D341Med (cell line): Measurements from ENCODE around the gene GPR37.

Experiments
- DNase-seq: peaks from one replicate; pipeline ENCODE4 v3.0.0; 2012; ENCODE audit warnings: low spot score

Gene GPR37

DNA sequence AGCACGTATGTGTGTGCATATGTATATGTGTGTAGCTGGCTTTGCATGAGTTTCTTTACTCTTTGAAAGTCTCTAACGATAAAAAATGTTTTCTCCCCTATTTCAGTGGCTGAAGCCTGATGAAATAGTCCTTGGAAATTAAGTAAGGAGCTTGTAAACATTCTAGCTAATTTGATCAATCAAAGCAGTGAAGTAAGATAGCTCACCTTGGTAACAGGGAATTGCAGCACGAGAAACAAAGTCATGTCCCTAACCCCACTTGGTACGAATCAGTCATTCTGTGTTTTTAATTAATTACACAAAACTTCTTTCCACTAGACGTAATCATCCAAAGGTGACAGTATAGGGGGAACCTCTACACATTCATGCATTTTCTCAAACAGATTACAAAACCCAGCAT, 41.5 kb downstream of the GPR37 start:
- DNase-seq = no peak

- no peak for DNase-seq
Measured at GRCh38 chr7:124723012-124723411, 42.6 kb downstream of the GPR37 start.

- DNase-seq = no peak
Measured at GRCh38 chr7:124722292-124722691, 43.3 kb downstream of the GPR37 start.

DNA sequence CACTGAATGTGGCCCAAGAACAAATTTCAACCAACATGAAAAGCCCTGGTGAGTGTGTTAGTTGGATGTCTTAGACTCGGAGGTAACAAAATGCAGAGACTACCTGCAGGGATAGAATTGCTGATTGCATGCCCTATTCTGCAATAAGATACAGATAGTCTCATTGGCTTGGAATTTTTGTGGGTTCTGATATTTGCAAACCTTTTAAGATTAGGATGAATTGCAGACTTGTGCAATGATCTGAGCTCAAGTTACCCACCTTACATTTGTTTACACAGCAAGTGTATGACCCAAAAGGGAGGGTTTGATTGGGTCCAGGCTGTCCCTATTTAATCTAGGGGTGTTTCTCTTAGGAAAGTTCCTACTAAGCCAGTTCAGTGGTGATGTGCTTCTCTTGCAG, 45.4 kb downstream of the GPR37 start:
- DNase-seq = no peak

DNA sequence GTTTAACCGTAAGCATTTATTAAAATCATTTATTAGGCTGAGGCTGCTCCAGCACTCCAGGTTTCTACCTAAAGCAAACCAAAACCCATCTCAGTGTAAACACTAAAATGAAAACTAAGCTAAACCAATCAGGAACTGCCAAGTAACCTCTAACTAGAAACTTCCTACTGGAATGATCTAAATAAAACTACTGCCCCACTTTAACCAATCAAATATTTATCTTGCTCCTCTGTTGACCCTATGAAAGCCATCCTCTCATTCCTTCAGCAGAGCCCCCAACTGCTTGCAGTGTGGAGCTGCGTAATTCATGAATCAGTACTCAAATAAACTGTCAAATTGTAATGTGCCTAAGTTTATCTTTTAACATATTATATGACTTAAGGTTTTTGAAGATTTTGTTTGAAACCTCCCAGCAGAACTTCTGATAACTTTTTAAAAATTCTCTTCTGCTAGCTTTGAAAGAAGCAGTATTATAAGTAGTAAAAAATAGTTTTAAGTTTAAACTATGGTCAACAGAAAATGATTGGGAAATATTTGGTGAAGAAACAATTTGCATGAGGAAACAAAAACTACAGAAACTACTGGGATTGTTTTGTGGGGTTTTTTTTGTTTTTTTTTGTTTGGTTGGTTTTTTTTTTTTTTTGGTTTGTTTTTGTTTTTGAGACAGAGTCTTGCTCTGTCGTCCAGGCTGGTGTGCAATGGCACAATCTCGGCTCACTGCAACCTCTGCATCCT, 47.4 kb downstream of the GPR37 start:
- no peak for DNase-seq

DNA sequence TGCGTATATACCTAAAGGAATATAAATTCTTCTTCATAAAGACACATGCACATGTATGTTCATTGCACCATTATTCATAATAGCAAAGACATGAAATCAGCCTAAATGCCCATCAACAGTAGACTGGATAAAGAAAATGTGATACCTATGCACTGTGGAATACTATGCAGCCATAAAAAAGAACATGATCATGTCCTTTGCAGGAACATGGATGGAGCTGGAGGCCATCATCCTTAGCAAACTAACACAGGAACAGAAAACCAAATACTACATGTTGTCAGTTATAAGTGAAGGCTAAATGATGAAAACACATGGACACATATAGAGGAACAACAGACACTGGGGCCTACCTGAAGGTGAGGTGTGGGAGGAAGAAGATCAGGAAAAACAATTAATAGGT, 48.7 kb downstream of the GPR37 start:
- DNase-seq = no peak

DNA sequence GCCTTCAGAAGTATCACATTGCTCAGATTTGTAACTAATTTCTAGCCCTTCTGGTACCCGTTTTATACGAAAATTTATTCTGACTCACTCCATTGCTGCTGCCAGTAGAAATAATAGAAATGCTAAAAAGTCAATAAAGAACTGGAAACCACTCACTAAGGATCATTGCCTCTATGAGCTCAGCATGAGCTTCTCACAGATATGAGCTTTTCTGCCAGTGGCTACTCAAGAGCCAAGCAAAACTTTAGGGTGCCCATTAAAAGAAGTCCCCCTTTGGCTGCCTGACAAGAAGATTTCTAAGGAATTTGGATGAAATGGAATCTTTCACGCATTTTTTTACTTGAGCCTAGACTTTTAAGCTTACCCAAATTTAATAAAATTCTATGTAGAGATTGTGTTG, 52.5 kb downstream of the GPR37 start:
- no peak for DNase-seq

DNA sequence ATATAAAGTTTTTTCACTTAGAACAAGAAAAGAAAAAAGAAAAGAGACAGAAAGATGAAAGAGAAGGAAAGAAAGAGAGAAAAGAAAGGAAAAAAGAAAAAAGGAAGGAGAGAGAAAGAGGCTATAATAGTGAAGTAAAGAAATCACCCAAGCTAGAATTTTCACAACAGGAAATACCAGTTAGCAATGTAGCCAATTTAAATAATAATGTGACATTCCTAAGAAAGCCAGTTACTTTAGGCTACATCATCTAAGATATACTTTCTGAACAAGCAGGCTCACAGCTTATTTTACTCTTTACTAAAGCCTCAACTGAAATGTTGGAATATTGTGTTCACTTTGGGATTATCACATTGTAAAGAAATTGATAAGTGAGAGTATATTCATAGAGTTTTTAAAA, 53.6 kb downstream of the GPR37 start:
- DNase-seq = no peak

GRCh38 chr7:124702385-124702784, 63.2 kb downstream of the GPR37 start:
- DNase-seq = no peak

GRCh38 chr7:124701955-124702354, 63.6 kb downstream of the GPR37 start:
- DNase-seq = no peak

GRCh38 chr7:124700655-124701054, 64.9 kb downstream of the GPR37 start:
- no peak for DNase-seq

GRCh38 chr7:124698964-124699363, 66.6 kb downstream of the GPR37 start:
- DNase-seq = no peak

- no peak for DNase-seq
Measured at GRCh38 chr7:124697746-124698145, 67.8 kb downstream of the GPR37 start.
